Effector CD4-positive, alpha-beta T cell (primary cell): ENCODE data around the gene RCC2.

Source experiments
- DNase-seq: peaks from one replicate; pipeline ENCODE4 v3.0.0-alpha.2; 2020

Gene RCC2

DNA sequence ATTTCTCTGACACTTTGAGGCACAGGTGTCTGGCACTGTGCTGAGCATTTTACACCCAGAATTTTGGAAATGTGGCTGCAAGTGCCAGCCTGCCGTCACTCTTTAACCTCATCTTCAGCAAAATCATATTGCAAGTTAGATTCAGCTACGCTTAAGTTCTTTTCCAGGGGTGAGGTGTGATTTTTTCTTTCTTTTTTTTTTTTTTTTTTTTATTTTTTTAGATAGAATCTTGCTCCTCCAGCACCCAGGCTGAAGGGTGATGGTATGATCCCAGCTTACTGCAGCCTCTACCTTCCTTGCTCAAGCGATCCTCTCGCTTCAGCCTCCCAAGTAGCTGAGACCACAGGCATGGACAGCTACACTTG lies 2.5 kb upstream of the RCC2 start:
- no peak for DNase-seq

DNA sequence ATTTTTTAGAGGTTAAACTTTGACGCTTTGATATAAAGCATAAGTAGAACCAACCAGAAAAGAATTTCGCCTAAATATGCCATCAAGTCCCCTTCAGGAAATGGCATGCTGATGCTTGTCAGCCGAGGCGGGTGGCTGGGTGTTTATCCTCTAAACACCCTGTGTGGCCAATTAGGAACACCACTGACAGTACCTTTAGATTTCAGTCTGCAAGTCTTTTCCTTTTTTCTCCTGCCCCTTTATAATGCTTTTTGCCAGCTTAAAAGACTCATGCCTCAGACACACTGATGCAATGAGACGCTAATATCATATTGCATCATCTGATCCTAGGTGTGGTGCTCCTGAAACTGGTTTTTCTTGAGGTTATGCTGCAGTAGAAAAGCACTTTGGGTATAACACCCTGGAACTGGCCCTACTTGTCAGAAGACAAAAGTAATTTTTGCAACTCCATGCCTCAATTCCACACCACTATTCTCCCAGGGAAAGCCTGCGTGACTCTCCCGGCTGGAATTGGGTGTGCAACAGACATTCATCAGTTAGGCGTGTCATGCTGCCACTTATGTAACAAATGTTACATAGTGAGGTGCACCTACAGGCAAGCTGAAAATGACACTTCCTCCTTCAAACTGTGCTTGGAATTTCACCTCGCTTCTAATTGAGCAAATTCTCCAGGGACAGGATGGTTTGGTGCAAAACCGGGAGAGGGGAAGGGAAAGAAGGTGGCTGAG lies 2.0 kb upstream of the RCC2 start:
- DNase-seq, result no peak

DNA sequence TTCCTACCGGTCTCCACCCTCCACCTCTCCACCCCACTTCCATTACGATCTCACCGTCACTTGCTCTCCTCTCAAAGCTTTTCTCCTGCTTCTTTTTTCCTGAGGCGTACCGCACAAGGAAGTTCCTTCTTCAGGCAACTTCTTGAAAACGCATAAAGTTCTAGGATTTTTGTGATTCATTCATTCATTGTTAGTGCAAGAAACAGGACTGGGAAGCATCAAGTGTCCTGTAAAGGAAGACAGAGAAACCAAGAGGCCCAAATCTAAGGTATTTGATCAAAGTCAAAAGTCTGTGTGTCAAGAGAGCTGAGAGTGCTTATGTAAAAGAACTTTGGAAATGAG lies 1.3 kb upstream of the RCC2 start:
- DNase-seq, result no peak

DNA sequence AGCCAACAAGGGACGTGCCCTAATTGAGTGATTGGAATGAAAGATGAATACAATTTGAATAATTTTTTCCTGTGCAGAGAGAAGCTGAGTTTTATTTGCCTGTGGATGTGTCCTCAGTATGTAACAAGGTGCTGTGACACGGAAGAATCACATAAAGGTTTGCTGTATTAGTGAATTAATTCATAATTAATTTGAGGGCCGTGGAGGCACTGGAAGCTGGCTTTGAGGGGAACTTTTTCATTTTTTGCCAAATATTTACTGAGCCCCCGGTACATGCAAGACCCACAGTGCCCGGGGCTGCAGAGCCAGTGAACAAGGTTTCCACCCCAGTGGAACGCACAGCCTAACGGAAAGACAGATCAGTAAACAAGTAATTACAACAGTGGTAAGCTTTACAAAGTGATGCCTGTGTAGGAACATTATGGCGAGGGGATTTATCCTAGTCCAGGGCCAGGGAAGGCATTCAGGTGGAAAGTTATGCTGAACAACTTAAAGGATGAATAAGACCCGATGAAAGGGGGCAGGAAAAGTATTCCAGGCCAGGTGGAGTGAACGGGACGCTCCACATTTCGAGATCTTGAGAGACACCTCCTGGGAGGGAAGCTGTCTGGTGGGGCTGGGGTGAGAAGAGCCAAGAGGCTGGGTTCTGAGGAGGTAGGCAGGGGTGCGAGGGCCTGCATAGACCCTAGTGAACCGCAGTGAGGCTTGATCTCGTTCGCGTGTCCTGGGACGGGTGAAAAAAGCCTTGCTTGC lies 773 bp upstream of the RCC2 start:
- no peak for DNase-seq

DNA sequence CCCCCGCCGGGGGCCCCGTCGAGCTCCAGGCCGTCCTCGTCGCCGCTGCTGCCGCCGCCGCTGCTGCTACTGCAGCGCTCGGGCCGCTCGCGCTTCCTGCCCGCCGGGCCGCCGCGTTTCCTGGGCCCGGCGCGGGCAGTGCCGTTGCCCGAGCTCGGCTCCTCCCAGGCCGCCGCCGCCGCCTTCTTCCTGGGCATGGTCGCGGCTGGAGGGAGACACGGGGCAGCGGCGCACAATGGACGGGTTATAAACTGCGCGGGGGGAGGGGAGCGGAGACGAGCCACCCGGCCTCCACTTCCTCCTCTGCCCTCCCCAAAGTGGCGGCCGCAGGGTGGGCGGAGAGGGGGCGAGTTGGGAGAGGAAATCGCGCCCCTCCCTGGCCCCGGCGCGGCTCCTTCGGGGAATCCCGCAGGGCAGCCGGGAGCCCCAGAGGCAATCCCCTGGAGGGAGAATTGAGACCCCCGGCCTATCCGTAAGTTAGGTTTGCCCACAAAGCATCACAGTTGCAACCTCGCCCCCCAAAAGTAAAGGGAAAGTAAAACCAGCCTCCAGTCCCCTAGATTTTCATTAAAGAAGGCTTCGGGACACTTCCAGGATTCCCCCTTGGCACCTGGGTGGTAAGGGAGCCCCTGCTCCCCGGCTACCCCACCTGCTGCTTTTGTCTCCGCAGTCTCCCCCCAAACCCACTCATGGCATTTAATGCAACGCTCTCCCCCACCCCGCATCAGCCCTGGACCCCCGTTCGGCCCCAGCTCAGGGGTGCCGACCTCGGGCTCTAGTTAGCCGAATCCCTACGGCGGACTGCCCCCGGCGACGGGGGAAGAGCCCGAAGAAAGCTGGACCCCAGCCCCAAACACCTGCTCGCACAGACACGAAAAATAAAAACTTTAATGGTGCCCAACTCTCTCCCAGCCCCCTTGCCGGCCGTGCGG lies 893 bp downstream of the RCC2 start:
- peak; percentile 40 for DNase-seq

DNA sequence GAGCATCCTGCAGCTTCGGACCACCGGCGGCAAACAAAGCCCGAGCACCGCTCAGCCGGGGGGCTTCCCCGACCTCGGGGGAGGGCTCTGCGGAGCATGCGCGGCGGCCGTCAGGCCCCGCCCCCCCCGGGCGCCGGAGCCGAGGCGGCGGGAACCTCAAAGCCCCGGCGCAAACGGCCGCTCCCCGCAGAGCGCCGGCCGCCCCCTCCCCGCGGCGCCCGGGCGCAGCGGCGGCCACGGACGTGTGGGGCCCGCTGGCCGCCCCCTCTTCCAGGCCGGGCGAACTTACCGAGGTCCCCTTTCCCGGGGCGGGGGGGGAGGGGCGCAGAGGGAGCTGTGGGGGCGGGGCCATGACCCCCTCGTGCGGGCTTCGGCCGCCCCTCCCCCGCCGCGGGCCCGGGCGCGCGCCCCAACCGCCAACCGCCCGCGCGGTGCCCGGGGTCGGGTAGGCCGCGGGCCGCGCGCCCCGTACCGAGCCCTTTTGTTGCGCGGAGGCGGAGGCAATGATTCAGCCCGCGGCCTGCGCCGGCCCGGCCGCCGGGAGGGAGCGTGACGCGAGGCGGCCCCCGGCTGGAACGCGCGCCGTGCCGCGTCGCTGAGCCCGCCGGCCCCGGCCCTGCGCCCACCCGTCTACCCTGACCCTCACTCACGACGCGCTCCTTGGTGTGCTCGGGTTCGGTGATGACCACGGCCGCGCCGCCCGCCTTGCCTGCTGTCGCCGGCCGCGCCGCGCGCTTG lies 1.7 kb downstream of the RCC2 start:
- peak; percentile 38 for DNase-seq

DNA sequence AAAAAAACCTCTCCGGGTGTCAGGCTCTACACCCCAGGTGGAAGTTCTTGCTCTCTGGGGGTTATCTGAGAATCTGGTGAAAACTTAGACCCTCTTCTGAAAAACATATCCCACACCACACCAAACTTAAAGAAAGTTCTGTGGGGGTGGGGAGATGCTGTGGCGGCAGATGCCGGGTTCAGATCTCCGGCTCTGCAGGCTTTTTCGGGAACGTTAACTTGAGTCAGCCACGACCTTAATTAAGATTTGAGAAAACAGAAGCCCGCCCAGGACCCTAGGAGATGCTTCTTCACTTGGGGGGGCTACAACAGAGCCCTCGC lies 2.3 kb downstream of the RCC2 start:
- no peak for DNase-seq

DNA sequence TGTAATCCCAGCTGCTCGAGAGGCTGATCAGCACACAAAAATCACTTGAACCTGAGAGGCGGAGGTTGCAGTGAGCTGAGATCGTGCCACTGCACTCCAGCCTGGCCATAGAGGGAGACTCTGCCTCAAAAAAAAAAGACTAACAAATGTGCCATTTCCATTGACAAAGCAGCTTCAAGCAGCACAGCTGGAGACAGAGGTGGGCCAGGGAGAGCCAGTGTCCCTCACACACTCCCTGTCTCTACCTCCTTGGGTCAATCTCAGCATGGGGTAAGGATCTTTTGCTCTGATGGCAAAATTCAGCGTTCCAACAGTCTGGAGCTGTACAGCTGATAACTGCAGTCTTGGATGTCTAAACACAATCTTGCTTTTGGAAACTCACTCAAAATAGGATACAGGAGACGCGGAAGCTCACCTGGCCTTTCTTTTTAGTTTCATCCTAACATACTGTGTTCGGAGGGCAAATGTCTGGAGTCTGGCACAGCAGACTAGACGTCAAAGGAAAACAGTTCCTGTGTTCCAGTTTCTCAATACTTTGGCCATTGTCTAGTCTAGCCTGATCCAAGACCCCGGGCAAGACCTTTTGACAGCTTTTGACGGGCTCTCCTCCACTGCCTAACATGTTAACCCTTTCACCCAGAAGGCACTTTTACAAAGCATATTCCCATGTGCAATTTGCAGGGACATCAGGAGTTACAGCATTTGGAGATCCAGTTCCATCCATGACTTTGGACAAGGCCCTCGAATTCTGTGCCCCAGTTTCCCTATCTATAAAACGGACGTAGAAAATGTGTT lies 2.9 kb downstream of the RCC2 start:
- no peak for DNase-seq

DNA sequence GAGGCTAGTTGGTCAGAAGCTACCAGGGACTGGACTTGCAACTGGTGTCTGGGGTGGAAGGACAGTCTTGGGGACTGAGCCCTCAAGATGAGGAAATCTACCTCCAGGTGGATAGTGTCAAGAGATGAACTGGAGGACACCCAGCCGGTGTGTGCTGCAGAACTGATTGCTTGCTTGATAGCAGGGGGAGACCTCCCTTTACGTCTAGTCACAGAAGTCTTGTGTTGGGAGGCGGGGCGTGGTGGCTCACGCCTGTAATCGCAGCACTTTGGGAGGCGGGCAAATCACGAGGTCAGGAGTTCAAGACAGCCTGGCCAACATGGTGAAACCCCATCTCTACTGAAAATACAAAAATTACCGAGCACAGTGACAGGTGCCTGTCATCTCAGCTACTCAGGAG lies 4.9 kb downstream of the RCC2 start:
- no peak for DNase-seq

DNA sequence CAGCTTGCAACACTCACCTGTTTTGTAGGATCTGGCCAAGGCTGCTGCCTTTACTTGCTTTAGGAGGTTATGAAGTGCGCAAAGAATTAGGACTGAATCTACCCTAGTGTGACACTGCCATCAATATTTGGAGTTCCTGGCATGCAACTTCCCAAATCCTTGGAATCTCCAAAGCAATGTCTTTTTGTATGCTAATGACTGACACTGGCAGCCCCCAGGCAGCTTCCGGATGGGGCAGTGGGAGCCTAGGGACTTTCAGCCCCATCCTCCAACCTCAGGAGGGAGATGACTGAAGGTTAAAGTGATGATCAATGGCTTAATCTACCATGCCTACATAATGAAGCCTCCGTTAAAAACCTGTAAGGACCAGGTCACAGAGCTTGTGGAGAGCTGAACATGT lies 5.5 kb downstream of the RCC2 start:
- DNase-seq, result no peak

DNA sequence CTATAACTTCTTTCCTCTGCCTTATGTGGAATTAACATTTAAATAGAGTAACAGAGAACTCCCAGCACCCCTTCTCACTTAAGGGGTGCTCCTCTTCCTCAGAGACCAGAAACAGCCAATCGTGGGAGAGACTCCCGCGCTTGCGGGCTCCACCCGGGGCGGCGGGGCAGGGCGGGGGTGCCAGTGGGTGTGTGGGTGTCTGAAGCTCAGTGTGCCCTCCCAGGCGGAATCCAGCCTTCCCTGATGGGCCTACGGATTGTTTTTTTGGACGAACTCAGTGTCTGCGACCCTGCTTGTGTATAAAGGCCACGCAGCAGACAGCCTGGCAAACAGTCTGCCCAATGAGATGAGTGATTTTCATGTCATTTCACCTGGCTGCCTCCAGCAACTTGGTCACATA lies 6.2 kb downstream of the RCC2 start:
- no peak for DNase-seq

DNA sequence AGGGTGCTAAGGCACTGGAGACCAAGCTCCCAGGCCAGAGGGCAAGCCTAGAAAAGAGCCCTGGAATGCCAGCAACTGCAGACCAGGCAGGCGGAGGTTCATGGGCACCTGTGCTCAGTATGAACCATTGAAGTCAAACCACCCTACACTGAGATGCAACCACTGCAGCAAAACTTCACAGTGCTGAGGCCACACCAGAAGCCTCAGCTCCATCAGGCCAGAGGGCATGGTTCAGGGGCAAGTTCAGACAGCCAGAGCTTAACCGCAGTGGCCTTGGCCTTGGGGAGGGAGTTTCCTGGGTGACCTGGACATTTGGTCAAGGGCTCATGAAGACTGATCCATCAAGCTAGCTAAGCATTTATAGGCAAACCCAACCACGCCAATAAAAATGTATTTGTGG lies 7.1 kb downstream of the RCC2 start:
- no peak for DNase-seq

DNA sequence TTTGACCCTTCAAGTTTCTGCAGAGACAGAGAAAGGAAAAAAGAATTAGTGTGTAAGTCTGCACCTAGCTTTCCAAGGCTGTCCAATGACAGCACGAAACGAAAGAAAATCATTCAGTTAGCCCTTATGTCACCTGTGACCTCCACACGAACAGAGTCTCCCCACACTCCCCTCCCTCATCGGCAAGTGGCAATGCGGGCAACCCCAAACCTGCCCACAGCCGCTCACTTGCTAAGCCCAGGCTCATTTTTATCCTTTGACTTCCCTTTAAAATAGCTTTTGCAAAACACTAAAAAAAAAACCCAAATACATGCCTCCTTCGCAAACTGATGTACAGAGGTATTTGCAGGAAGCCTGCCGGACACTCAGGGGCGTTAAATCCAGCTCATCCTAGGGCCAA lies 10.3 kb downstream of the RCC2 start:
- DNase-seq, result no peak

DNA sequence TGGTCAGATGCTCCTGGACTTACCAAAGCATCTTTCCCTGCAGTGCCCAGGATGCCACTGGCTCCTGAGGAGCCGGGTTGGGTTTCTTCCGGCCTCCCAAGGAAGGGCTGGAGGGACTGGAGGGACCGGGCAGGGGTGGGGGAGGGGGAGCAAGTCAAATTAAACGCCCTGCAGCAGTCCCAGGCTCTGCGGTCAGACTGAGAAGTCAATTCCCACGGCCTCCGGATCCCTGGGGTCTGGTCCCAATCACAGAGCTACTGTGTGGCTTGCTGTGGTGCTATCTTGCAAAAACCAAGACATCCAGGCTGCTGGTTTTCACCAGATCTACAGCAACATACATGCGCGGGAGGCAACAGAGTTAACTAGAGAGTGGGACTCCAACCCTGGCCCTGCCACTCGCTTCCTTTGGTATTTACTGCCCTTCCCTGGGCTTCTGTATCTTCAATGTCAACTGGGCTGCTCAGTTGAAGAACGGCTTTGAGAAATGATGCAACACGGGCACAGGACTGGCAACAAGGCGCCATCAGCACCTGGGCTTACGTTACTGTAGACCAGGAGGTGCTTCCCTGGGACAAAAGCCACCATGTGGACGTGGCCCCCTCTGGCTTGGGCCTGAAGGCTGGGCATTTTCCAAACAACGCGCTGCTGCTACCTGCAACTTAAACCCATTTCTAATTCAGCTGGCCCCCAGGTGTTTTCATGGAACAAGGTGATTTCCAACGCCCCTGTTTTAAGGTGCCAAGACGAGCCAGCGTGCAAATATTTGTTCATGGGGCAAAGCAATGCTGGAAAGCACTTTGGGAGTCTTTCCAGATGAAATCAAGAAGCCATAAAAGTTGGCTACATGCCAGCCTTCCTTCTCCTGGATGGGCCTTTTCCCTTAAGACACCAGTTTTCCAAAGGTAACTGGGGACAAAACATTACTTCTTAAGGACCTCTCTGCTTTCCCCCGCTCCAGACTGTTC lies 11.5 kb downstream of the RCC2 start:
- DNase-seq, result no peak

DNA sequence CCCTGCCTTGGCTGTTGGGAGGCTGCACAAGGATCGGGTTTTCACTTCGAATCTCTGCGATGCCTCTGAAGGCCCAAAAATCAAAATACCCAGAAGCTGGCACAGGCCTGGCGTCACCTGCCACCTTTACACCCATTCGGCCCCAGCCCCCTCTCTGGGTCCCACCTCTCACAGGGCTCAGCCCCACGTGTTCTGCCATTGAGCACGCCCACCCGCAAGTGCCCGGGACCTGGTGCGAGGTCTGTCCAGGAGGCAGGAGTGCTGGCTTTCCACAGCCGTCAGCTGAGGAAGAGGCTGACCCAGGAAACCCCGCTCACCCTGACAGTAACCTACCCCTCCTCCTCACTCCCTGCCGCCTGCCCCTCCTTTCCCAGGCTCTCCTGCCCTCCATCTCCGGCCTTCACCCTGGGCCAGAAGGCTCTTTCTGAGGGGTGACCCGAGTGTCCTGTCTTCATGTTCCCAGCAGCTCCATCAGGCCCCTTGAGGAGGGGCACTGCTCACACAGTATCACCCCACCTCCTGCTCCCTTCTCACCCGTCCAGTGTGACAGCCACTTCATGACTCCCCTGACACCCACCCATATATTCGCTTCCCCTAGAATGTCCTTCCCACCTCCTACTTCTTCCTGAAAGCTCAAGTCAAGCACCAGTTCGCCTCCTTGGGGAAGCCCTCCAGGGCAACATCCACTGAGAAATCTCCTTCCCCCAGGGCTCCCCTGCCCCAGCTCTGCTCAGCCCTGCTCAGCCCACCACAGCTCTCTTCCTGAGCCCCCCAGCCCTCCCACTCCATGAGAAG lies 13.5 kb downstream of the RCC2 start:
- DNase-seq, result no peak

DNA sequence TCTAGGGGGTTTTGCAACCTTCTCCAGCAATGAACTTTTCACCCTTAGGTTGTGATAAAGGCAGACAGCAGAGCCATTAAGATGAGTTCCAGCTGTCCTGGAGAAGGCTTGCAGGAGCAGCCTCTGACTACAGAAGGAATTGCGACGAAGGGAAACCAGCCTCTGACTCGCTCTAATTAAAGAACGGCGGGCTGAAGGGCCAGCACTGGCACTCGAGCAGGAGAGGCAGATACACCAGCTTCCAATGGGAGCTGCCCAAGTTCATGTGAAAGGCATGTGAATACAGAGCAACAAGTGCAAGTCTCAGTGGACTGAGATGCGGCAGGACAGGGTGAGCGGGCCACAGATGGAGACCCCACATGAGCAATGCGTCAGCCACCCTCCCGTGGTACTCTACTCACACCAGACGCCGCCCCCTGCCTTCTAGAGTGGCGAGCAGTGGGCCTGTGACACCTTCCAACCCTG lies 15.7 kb downstream of the RCC2 start:
- DNase-seq, result no peak

DNA sequence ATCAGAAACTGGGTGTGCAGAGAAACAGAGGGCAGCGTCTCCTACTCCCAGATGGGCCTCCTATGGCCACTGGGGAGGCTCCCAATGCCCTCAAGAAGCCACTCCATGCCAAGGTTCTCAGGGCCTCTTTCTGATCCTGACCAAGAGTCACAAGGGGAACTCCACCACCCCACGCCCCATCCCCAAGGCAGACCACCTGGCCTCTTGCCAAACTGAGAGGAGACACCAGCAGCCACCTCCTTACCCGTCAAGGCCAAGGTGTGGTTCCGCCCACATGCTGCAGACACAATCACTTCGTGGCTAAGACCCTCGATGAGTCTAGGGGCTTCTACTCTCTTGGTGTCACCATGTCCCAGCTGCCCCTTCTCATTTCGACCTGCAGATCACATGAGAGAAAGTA lies 17.0 kb downstream of the RCC2 start:
- DNase-seq, result no peak

DNA sequence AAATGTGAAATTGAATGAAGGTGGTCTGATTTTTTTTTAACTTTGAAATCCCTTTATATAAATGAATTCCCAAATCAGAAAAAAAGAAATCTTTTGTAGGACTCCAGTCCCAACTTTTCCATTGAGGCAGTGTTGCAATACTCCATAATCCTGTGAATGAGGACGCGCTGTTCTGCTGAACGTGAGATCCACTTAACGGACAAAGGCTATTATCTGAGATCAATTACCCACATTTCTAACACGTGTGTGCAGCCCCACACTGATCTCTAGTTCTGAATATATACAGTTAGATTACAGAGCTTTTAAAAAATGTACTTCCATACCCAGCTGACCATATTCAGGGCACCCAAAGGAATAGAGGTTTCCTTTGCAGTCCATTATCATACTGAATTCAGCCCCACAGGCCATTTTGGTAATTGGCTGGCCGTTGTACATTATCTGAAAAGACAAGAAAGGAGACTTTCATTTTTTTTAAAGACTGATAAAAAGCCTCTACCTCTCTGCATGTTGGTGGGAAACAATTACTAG lies 19.0 kb downstream of the RCC2 start:
- DNase-seq, result no peak

DNA sequence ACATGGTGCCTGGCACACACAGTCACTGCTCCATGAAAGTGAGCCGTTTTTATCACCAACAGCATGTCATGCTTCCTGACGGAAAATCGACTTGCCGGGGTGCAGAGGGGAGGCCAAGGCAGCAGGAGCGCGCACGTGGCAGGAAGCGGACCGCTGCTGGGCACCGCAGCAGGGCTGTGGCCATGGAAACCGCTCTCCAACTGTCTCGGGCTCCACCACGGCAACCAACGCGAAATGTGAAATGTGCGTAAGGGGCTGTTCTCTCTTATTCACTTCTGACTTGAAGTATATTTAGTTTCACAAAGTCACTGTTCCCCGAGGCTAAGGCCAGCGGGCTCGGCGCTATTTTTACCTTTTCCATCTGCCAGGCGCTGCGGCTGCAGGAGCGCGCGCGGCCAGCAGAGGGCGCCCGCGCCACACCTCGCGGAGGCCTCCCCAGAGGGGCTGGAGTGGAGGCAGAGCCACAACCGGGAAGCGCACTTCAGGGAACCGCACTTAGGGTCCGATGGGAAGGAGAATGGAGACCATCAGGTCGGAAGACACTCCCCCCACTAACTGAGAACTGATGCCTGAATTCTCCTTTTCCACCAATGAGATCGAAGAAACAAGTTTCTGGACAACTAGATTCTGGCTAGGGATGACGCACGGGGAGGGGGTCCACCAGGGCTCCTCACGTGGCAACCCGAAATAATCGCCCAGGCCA lies 19.7 kb downstream of the RCC2 start:
- DNase-seq, result peak; percentile 66
